H9 (cell line): ENCODE results near the gene TNFSF18. TPM values are rescaled to one million over a fixed set of nuclear protein-coding genes. Genes with fewer than 3 reads are reported as not detected.

Experiments
- DNase-seq: peaks from one replicate; pipeline ENCODE4 v3.0.0-alpha.2; 2017
- H2AFZ ChIP-seq: one replicate; pipeline ENCODE4 v1.6.1; 2013; ENCODE audit warnings: mild to moderate bottlenecking, low read length, control low read depth, moderate library complexity
- H2AK5ac ChIP-seq: 2 replicates; pipeline ENCODE4 v1.6.1; 2013; ENCODE audit warnings: low read length, control low read depth, mixed read lengths; ENCODE audit not compliant: insufficient read length
- H2BK120ac ChIP-seq: one replicate; pipeline ENCODE4 v1.6.1; 2013; ENCODE audit warnings: low read depth, mild to moderate bottlenecking, low read length, control low read depth, inconsistent platforms; ENCODE audit not compliant: poor library complexity, severe bottlenecking
- H2BK12ac ChIP-seq: 2 replicates; pipeline ENCODE4 v1.6.1; 2013; ENCODE audit warnings: low read length, control low read depth, mixed read lengths, low read depth; ENCODE audit not compliant: insufficient read length
- H2BK15ac ChIP-seq: 2 replicates; pipeline ENCODE4 v1.6.1; 2013; ENCODE audit warnings: low read depth, low read length, control low read depth
- H2BK20ac ChIP-seq: one replicate; pipeline ENCODE4 v1.6.1; 2013; ENCODE audit warnings: low read depth, mild to moderate bottlenecking, low read length, control low read depth, inconsistent platforms; ENCODE audit not compliant: poor library complexity, severe bottlenecking
- H2BK5ac ChIP-seq: 2 replicates; pipeline ENCODE4 v1.6.1; 2013; ENCODE audit warnings: low read length, control low read depth, mixed read lengths; ENCODE audit not compliant: insufficient read length
- H3K14ac ChIP-seq: 2 replicates; pipeline ENCODE4 v1.6.1; 2013; ENCODE audit warnings: low read length, control low read depth; ENCODE audit not compliant: insufficient read depth
- H3K18ac ChIP-seq: 2 replicates; pipeline ENCODE4 v1.6.1; 2013; ENCODE audit warnings: low read depth, mild to moderate bottlenecking, mixed read lengths, low read length, control low read depth; ENCODE audit not compliant: insufficient read length
- H3K23ac ChIP-seq: 2 replicates; pipeline ENCODE4 v1.6.1; 2013; ENCODE audit warnings: low read length, control low read depth, mixed read lengths, low read depth; ENCODE audit not compliant: insufficient read length
- H3K23me2 ChIP-seq: 2 replicates; pipeline ENCODE4 v1.6.1; 2013; ENCODE audit warnings: low read depth, mild to moderate bottlenecking, mixed read lengths, low read length, control low read depth; ENCODE audit not compliant: insufficient read length, poor library complexity, severe bottlenecking
- H3K27ac ChIP-seq: 2 replicates; pipeline ENCODE4 v1.5.1; 2013; ENCODE audit warnings: low read length, control low read depth, mixed read lengths, low read depth; ENCODE audit not compliant: insufficient read length
- H3K27me3 ChIP-seq: 2 replicates; pipeline ENCODE4 v1.6.1; 2013; ENCODE audit warnings: low read length, control low read depth, inconsistent platforms; ENCODE audit not compliant: insufficient read depth
- H3K4ac ChIP-seq: 2 replicates; pipeline ENCODE4 v1.6.1; 2013; ENCODE audit warnings: low read depth, mild to moderate bottlenecking, control low read depth, inconsistent platforms, low read length, moderate library complexity
- H3K4me1 ChIP-seq: 2 replicates; pipeline ENCODE4 v1.6.1; 2013; ENCODE audit warnings: low read length, control low read depth, inconsistent platforms; ENCODE audit not compliant: insufficient read depth
- H3K4me2 ChIP-seq: 2 replicates; pipeline ENCODE4 v1.6.1; 2013; ENCODE audit warnings: low read length, control low read depth, mixed read lengths; ENCODE audit not compliant: insufficient read length, insufficient read depth
- H3K56ac ChIP-seq: 2 replicates; pipeline ENCODE4 v1.6.1; 2013; ENCODE audit warnings: low read depth, mild to moderate bottlenecking, mixed read lengths, low read length, control low read depth; ENCODE audit not compliant: insufficient read length
- H3K79me1 ChIP-seq: 2 replicates; pipeline ENCODE4 v1.6.1; 2013; ENCODE audit warnings: low read depth, mild to moderate bottlenecking, moderate library complexity, low read length, control low read depth, inconsistent platforms; ENCODE audit not compliant: insufficient read depth, poor library complexity, severe bottlenecking
- H3K79me2 ChIP-seq: 2 replicates; pipeline ENCODE4 v1.6.1; 2013; ENCODE audit warnings: low read length, control low read depth, inconsistent platforms; ENCODE audit not compliant: insufficient read depth
- H3K9ac ChIP-seq: 2 replicates; pipeline ENCODE4 v1.6.1; 2013; ENCODE audit warnings: low read length, control low read depth, mixed read lengths; ENCODE audit not compliant: insufficient read length; ENCODE audit errors: extremely low read depth
- H3K9me3 ChIP-seq: one replicate; pipeline ENCODE4 v1.6.1; 2013; ENCODE audit warnings: low read depth, low read length, inconsistent platforms; ENCODE audit not compliant: control insufficient read depth
- H3T11ph ChIP-seq: one replicate; pipeline ENCODE4 v1.6.1; 2013; ENCODE audit warnings: mild to moderate bottlenecking, low read length, control low read depth, inconsistent platforms
- H4K20me1 ChIP-seq: one replicate; pipeline ENCODE4 v1.6.1; 2013; ENCODE audit not compliant: control insufficient read depth, insufficient read length, insufficient read depth
- H4K5ac ChIP-seq: 2 replicates; pipeline ENCODE4 v1.6.1; 2013; ENCODE audit warnings: low read depth, mild to moderate bottlenecking, mixed read lengths, low read length, control low read depth; ENCODE audit not compliant: insufficient read length
- H4K8ac ChIP-seq: replicated peaks from 2 replicates; pipeline ENCODE4 v1.6.1; 2013; ENCODE audit warnings: low read length, control low read depth, mixed read lengths, low read depth; ENCODE audit not compliant: insufficient read length
- H4K91ac ChIP-seq: 2 replicates; pipeline ENCODE4 v1.6.1; 2013; ENCODE audit warnings: low read depth, mild to moderate bottlenecking, moderate library complexity, mixed read lengths, low read length, control low read depth; ENCODE audit not compliant: insufficient read length
- H3K27ac Mint-ChIP-seq, 3 experiments: 2 replicates in 2 of 3; 3 replicates in 1 of 3; pipeline ENCODE4 v1.8.0; 2020 to 2021; ENCODE audit warnings: mixed read lengths in 3 of 3, mild to moderate bottlenecking in 1 of 3, moderate library complexity in 1 of 3
- H3K27me3 Mint-ChIP-seq: 2 replicates; pipeline ENCODE4 v1.8.0; 2021; ENCODE audit warnings: low read depth, mild to moderate bottlenecking, moderate library complexity, mixed read lengths
- H3K36me3 Mint-ChIP-seq, 3 experiments: 2 replicates in 2 of 3; 3 replicates in 1 of 3; pipeline ENCODE4 v1.8.0; 2020 to 2021; ENCODE audit warnings: low read depth in 3 of 3, mixed read lengths in 3 of 3; ENCODE audit not compliant: insufficient read depth in 1 of 3
- H3K4me1 Mint-ChIP-seq, 2 experiments: 2 replicates each; pipeline ENCODE4 v1.8.0; 2020; ENCODE audit warnings: mixed read lengths in 2 of 2
- H3K4me3 Mint-ChIP-seq, 2 experiments: 2 replicates in 1 of 2; 3 replicates in 1 of 2; pipeline ENCODE4 v1.8.0; 2020 to 2021; ENCODE audit warnings: mild to moderate bottlenecking in 2 of 2, mixed read lengths in 2 of 2, moderate library complexity in 1 of 2
- H3K9me3 Mint-ChIP-seq, 2 experiments: 2 replicates in 1 of 2; 3 replicates in 1 of 2; pipeline ENCODE4 v1.8.0; 2020; ENCODE audit warnings: mild to moderate bottlenecking in 2 of 2, mixed read lengths in 2 of 2, moderate library complexity in 1 of 2
- total RNA-seq: library from RNA; stranded (reverse); gene quantifications from 2 replicates; pipeline ENCODE4 v1.2.1, GENCODE V29; 2021
- TF ChIP-seq, protein P1 (sequence below): fragments of 200-600 bp; sonication (generic); conservative IDR thresholded peaks from 3 replicates; pipeline ENCODE4 v1.8.0; 2021; ENCODE audit warnings: antibody characterized with exemption, mild to moderate bottlenecking

The TNFSF18 gene
- total RNA-seq, 1 experiment from 2014 or later, result not detected

DNA sequence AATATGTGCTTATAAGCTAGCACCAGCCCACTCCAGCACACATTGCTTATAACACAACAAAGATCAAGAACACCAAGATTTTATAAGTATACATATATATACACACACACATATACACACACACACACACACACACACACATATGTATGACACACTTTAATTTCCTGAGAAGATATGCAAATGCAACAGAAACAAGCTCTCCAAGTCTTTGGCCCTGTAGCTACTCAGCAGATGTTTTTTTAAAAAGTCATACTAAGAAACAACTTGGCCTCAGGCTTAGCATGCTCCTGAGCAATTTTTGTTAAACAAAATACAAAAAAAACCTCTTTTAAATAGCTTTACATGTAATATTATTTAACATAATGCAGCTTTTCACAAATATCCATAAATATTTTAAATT is 11.1 kb downstream of the TNFSF18 start:
- H3K4me1 ChIP-seq, result no peaks in the 10 kb centered on the region
- no peak overlapping the region for H2BK20ac ChIP-seq
- Mint-ChIP-seq H3K4me3 (no peak overlapping the region), H3K36me3 (no peaks in the 10 kb centered on the region), H3K27me3 (no peaks in the 10 kb centered on the region), H3K4me1 (peaks cover 0 to 5% of the 10 kb centered on the region in 2 experiments; a peak in 2 of 4 replicates), H3K27ac (no peak overlapping the region), H3K9me3 (peaks cover 0 to 2% of the 10 kb centered on the region in 2 experiments; a peak in 1 of 5 replicates)
- H3K27me3 ChIP-seq, result no peaks in the 10 kb centered on the region
- H3K23ac ChIP-seq, result no peak overlapping the region
- no peak overlapping the region for H3K4ac ChIP-seq
- DNase-seq, result no peak
- no peak overlapping the region for H2BK5ac ChIP-seq
- no peak overlapping the region for H3K4me2 ChIP-seq
- no peak overlapping the region for H2AFZ ChIP-seq
- no peak overlapping the region for H2BK15ac ChIP-seq
- no peak overlapping the region for H2BK12ac ChIP-seq
- no peaks in the 10 kb centered on the region for H3K9me3 ChIP-seq
- H4K20me1 ChIP-seq, result no peaks in the 10 kb centered on the region
- H2AK5ac ChIP-seq, result no peak overlapping the region
- no peak overlapping the region for H2BK120ac ChIP-seq
- H4K91ac ChIP-seq, result no peak overlapping the region
- H3K23me2 ChIP-seq, result no peaks in the 10 kb centered on the region
- no peak overlapping the region for H3T11ph ChIP-seq
- H3K18ac ChIP-seq, result no peak overlapping the region
- H4K8ac ChIP-seq, result no peak overlapping the region
- TF ChIP-seq, protein P1, sequence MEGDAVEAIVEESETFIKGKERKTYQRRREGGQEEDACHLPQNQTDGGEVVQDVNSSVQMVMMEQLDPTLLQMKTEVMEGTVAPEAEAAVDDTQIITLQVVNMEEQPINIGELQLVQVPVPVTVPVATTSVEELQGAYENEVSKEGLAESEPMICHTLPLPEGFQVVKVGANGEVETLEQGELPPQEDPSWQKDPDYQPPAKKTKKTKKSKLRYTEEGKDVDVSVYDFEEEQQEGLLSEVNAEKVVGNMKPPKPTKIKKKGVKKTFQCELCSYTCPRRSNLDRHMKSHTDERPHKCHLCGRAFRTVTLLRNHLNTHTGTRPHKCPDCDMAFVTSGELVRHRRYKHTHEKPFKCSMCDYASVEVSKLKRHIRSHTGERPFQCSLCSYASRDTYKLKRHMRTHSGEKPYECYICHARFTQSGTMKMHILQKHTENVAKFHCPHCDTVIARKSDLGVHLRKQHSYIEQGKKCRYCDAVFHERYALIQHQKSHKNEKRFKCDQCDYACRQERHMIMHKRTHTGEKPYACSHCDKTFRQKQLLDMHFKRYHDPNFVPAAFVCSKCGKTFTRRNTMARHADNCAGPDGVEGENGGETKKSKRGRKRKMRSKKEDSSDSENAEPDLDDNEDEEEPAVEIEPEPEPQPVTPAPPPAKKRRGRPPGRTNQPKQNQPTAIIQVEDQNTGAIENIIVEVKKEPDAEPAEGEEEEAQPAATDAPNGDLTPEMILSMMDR, result no peak
- H3K14ac ChIP-seq, result no peak overlapping the region
- no peaks in the 10 kb centered on the region for H3K79me1 ChIP-seq
- H4K5ac ChIP-seq, result no peak overlapping the region
- H3K9ac ChIP-seq, result no peak overlapping the region
- no peak overlapping the region for H3K56ac ChIP-seq
- H3K27ac ChIP-seq, result no peak overlapping the region
- no peaks in the 10 kb centered on the region for H3K79me2 ChIP-seq
